NB4 (cell line): ENCODE results near the gene POTEF.
"Not testable (repeated sequence)": the region's sequence is repeated elsewhere in the genome, so short reads cannot be mapped to it uniquely, and the experiment has no call there.

Experiments
- CTCF ChIP-seq: IDR thresholded peaks from one replicate; pipeline ENCODE4 v1.5.1; 2012; ENCODE audit warnings: low read depth, low read length
- POLR2A ChIP-seq: IDR thresholded peaks from 2 replicates; pipeline ENCODE4 v1.6.1; 2011; ENCODE audit warnings: mild to moderate bottlenecking; ENCODE audit not compliant: insufficient read length; ENCODE audit errors: extremely low read depth

DNA sequence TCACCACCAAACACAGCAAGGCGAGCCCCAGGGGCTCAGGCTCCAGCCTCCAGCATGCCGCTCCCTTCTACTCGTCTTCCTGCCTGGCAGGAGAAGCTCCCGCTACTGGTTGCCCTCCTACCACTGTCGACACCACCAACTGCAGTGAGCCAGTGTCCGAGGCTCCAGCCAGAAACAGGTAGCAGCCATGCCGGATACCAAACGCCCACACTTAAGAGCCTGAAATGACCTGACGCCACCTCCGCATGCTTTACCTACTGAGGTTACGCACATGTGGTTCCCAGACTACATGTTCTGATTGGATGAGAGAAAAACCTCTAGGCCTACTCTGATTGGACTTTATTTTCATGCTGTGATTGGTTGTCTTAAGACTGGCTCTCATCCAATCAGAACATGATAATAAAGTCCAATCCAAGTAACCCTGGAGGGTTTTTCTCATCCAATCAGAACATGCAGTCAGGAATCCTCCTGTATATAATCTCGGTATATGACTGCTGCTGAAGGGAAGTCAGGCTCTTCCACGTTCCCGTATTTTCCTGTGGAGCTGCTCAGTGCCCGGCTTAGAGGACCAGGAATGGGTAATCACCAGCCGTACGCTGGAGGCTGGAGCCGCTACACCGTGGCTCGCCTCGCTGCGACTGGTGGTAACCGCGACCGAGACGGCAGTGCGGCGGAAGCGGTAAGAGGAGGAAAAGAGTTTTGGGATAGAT is at the start of gene POTEF:
- not testable (repeated sequence) for TF ChIP-seq CTCF, POLR2A
